ENCODE results near the gene SIAH1. TPM values are rescaled to one million over a fixed set of nuclear protein-coding genes. Genes with fewer than 3 reads are reported as not detected.

Gene SIAH1
- total and polyA plus RNA-seq, 12 donors, result 9.9 to 27.5 (median 17.6) TPM

DNA sequence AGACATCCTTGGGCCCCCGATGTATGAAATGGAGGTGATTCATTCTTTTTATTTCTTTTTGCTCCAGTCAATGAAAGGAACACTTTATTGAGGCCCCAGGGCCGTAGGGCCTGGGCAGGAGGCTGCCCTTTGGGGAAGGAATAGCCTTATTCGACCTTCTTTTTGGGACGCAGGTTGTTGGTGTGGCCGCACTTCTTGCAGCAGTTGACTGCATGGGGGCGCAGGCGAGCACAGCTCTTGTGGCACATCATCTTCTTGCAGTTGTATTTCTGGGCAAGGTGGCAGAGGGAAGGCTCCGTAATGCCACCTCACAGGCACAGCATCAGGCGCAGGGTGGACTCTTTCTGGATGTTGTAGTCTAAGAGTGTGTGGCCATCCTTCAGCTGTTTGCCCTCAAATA lies 50.9 kb downstream of the SIAH1 start:
- peaks cover 0 to 15% of the 10 kb centered on the region in 2 donors for H3K36me3 ChIP-seq (replicated peaks in 1 of 2)

DNA sequence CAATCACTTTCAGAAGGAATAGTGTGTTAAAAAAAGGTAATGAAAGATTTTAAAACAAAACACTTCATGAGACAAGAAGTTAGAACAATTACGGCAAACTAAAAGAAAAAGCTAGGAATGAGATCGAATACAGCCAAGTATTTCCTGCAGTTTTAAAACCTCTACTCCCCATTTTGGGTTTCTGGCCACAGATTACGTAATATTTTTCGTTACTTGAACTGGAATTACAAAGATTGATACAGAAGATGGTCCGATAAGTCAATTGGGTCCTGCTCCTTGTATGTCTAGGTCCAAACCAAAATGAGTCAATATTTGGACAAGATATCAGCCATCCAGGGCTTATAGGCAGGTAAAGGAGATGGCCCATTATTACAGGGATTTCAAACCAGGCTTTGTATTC lies 52.2 kb downstream of the SIAH1 start:
- no peaks in the 10 kb centered on the region for H3K9me3 ChIP-seq (replicated peaks in 1 of 3)
- no peak overlapping the region for H3K27ac ChIP-seq
- no peak for DNase-seq
- H3K36me3 ChIP-seq (replicated peaks in 1 of 2), result peaks cover 0 to 15% of the 10 kb centered on the region in 2 donors
- no peak overlapping the region for H3K4me3 ChIP-seq
- intact Hi-C loops (cut with DNase I), result no loop called here
- no peaks in the 10 kb centered on the region for H3K4me1 ChIP-seq (replicated peaks in 1 of 2)
- TF ChIP-seq, protein P1, sequence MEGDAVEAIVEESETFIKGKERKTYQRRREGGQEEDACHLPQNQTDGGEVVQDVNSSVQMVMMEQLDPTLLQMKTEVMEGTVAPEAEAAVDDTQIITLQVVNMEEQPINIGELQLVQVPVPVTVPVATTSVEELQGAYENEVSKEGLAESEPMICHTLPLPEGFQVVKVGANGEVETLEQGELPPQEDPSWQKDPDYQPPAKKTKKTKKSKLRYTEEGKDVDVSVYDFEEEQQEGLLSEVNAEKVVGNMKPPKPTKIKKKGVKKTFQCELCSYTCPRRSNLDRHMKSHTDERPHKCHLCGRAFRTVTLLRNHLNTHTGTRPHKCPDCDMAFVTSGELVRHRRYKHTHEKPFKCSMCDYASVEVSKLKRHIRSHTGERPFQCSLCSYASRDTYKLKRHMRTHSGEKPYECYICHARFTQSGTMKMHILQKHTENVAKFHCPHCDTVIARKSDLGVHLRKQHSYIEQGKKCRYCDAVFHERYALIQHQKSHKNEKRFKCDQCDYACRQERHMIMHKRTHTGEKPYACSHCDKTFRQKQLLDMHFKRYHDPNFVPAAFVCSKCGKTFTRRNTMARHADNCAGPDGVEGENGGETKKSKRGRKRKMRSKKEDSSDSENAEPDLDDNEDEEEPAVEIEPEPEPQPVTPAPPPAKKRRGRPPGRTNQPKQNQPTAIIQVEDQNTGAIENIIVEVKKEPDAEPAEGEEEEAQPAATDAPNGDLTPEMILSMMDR (IDR thresholded peaks at IDR 0.05), result no peak
- TF ChIP-seq POLR2A (IDR thresholded peaks at IDR 0.05), result no peak
- no peaks in the 10 kb centered on the region for H3K27me3 ChIP-seq
- WGBS, 4 donors, result 86 to 96% (median 93%) methylated on average over 5 of the region's 5 CpGs

More for the DNA sequence above, 50.9 kb downstream of the SIAH1 start:
- TF ChIP-seq, protein P1 (IDR thresholded peaks at IDR 0.05), result no peak
- no peak for TF ChIP-seq POLR2A (IDR thresholded peaks at IDR 0.05)
- H3K27me3 ChIP-seq, result no peaks in the 10 kb centered on the region
- peaks cover 0 to 5% of the 10 kb centered on the region in 2 donors for H3K4me1 ChIP-seq (replicated peaks in 1 of 2)
- H3K4me3 ChIP-seq, result no peak overlapping the region
- H3K27ac ChIP-seq, result no peak overlapping the region
- no peaks in the 10 kb centered on the region for H3K9me3 ChIP-seq (replicated peaks in 1 of 3)
- WGBS, 4 donors, result 85 to 90% (median 89%) methylated on average over 7 to 9 of the region's 9 CpGs
- intact Hi-C loops (cut with DNase I), result no loop called here
- no peak for DNase-seq

- no peak for DNase-seq
- intact Hi-C loops (cut with DNase I), result no loop called here
- WGBS, 4 donors, result 39 to 59% (median 51%) methylated on average over 3 of the region's 3 CpGs
- H3K4me3 ChIP-seq, result no peak overlapping the region
- H3K4me1 ChIP-seq (replicated peaks in 1 of 2), result no peaks in the 10 kb centered on the region
- H3K9me3 ChIP-seq (replicated peaks in 1 of 3), result no peaks in the 10 kb centered on the region
- TF ChIP-seq, protein P1 (IDR thresholded peaks at IDR 0.05), result no peak
- no peak for TF ChIP-seq POLR2A (IDR thresholded peaks at IDR 0.05)
- no peaks in the 10 kb centered on the region for H3K27me3 ChIP-seq
- peaks cover 0 to 15% of the 10 kb centered on the region in 2 donors for H3K36me3 ChIP-seq (replicated peaks in 1 of 2)
- no peak overlapping the region for H3K27ac ChIP-seq
Observed at GRCh38 chr16:48330841-48331192, 54.4 kb downstream of the SIAH1 start.

- TF ChIP-seq POLR2A (IDR thresholded peaks at IDR 0.05), result no peak
- TF ChIP-seq, protein P1 (IDR thresholded peaks at IDR 0.05), result no peak
- H3K36me3 ChIP-seq (replicated peaks in 1 of 2), result peaks cover 0 to 15% of the 10 kb centered on the region in 2 donors
- H3K4me3 ChIP-seq, result no peak overlapping the region
- DNase-seq, result no peak
- H3K27ac ChIP-seq, result no peak overlapping the region
- no peaks in the 10 kb centered on the region for H3K27me3 ChIP-seq
- 88 to 97% (median 93%) methylated on average over 2 of the region's 2 CpGs for WGBS, 4 donors
- intact Hi-C loops (cut with DNase I), result no loop called here
- no peaks in the 10 kb centered on the region for H3K9me3 ChIP-seq (replicated peaks in 1 of 3)
- H3K4me1 ChIP-seq (replicated peaks in 1 of 2), result no peaks in the 10 kb centered on the region
Observed at GRCh38 chr16:48330189-48330840, 54.9 kb downstream of the SIAH1 start.

Data from adrenal gland (tissue), 12 donors.